ENCODE data around the gene NPPC. TPM values are rescaled to one million over a fixed set of nuclear protein-coding genes. Genes with fewer than 3 reads are reported as not detected.

Gene NPPC
- total RNA-seq, 1 experiment from 2014 or later, result 0.98 TPM

- no peaks in the 10 kb centered on the region for H3K27me3 Mint-ChIP-seq (ENCODE audit: low read depth)
- no peak for ATAC-seq
- DNase-seq (ENCODE audit: low spot score), result no peak
- no peak overlapping the region for H3K4me3 Mint-ChIP-seq
- no peak overlapping the region for H3K27ac Mint-ChIP-seq
- no peaks in the 10 kb centered on the region for H3K36me3 Mint-ChIP-seq
- peaks cover 8% of the 10 kb centered on the region for H3K4me1 Mint-ChIP-seq
- ChIA-PET CTCF (interaction anchor here (0.6 to 1.5 kb wide), 3 partner anchors 21 to 200 kb away, joined by 3 to 6 read pairs (median 4); no protein-coding TSS in a partner anchor), POLR2A (no interaction called here)
- H3K9me3 Mint-ChIP-seq, result no peaks in the 10 kb centered on the region
- TF ChIP-seq ETV6 (CRISPR knock-in tag; IDR thresholded peaks at IDR 0.05), result no peak
- no peak for TF ChIP-seq ZNF671 (CRISPR knock-in tag; IDR thresholded peaks at IDR 0.05)
- TF ChIP-seq, protein P1, sequence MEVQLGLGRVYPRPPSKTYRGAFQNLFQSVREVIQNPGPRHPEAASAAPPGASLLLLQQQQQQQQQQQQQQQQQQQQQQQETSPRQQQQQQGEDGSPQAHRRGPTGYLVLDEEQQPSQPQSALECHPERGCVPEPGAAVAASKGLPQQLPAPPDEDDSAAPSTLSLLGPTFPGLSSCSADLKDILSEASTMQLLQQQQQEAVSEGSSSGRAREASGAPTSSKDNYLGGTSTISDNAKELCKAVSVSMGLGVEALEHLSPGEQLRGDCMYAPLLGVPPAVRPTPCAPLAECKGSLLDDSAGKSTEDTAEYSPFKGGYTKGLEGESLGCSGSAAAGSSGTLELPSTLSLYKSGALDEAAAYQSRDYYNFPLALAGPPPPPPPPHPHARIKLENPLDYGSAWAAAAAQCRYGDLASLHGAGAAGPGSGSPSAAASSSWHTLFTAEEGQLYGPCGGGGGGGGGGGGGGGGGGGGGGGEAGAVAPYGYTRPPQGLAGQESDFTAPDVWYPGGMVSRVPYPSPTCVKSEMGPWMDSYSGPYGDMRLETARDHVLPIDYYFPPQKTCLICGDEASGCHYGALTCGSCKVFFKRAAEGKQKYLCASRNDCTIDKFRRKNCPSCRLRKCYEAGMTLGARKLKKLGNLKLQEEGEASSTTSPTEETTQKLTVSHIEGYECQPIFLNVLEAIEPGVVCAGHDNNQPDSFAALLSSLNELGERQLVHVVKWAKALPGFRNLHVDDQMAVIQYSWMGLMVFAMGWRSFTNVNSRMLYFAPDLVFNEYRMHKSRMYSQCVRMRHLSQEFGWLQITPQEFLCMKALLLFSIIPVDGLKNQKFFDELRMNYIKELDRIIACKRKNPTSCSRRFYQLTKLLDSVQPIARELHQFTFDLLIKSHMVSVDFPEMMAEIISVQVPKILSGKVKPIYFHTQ (CRISPR knock-in tag; IDR thresholded peaks at IDR 0.05), result no peak
- TF ChIP-seq, protein P2, sequence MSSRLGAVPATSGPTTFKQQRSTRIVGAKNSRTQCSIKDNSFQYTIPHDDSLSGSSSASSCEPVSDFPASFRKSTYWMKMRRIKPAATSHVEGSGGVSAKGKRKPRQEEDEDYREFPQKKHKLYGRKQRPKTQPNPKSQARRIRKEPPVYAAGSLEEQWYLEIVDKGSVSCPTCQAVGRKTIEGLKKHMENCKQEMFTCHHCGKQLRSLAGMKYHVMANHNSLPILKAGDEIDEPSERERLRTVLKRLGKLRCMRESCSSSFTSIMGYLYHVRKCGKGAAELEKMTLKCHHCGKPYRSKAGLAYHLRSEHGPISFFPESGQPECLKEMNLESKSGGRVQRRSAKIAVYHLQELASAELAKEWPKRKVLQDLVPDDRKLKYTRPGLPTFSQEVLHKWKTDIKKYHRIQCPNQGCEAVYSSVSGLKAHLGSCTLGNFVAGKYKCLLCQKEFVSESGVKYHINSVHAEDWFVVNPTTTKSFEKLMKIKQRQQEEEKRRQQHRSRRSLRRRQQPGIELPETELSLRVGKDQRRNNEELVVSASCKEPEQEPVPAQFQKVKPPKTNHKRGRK (CRISPR knock-in tag; IDR thresholded peaks at IDR 0.05; ENCODE audit: borderline replicate concordance), result no peak
- TF ChIP-seq ZNF281 (CRISPR knock-in tag; IDR thresholded peaks at IDR 0.05), result no peak
- TF ChIP-seq, protein P3, sequence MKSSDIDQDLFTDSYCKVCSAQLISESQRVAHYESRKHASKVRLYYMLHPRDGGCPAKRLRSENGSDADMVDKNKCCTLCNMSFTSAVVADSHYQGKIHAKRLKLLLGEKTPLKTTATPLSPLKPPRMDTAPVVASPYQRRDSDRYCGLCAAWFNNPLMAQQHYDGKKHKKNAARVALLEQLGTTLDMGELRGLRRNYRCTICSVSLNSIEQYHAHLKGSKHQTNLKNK (CRISPR knock-in tag; IDR thresholded peaks at IDR 0.05), result no peak
- TF ChIP-seq GTF2I (CRISPR knock-in tag; conservative IDR thresholded peaks at IDR 0.05), result no peak
- TF ChIP-seq PRRX2 (CRISPR knock-in tag; IDR thresholded peaks at IDR 0.05), result no peak
- TF ChIP-seq TCF7 (CRISPR knock-in tag; IDR thresholded peaks at IDR 0.05; ENCODE audit: low read depth), result no peak
- TF ChIP-seq ZNF232 (CRISPR knock-in tag; IDR thresholded peaks at IDR 0.05), result no peak
- TF ChIP-seq, protein P4, sequence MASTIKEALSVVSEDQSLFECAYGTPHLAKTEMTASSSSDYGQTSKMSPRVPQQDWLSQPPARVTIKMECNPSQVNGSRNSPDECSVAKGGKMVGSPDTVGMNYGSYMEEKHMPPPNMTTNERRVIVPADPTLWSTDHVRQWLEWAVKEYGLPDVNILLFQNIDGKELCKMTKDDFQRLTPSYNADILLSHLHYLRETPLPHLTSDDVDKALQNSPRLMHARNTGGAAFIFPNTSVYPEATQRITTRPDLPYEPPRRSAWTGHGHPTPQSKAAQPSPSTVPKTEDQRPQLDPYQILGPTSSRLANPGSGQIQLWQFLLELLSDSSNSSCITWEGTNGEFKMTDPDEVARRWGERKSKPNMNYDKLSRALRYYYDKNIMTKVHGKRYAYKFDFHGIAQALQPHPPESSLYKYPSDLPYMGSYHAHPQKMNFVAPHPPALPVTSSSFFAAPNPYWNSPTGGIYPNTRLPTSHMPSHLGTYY (CRISPR knock-in tag; IDR thresholded peaks at IDR 0.05), result no peak
- TF ChIP-seq RELA (CRISPR knock-in tag; IDR thresholded peaks at IDR 0.05; ENCODE audit: borderline replicate concordance), result no peak
Measured at GRCh38 chr2:231879216-231879615, 47.0 kb downstream of the NPPC start.

- H3K27me3 Mint-ChIP-seq (ENCODE audit: low read depth), result no peaks in the 10 kb centered on the region
- POLR2A ChIA-PET, result no interaction called here
- H3K36me3 Mint-ChIP-seq, result no peaks in the 10 kb centered on the region
- no peaks in the 10 kb centered on the region for H3K9me3 Mint-ChIP-seq
- CTCF ChIA-PET, result interaction anchor here (0.7 to 1.3 kb wide), 2 partner anchors 23 to 52 kb away, joined by 5 read pairs; no protein-coding TSS in a partner anchor
- H3K4me3 Mint-ChIP-seq, result no peak overlapping the region
- no peak for DNase-seq (ENCODE audit: low spot score)
- H3K4me1 Mint-ChIP-seq, result peaks cover 6% of the 10 kb centered on the region
- ATAC-seq, result no peak
- no peak overlapping the region for H3K27ac Mint-ChIP-seq
- TF ChIP-seq GABPB1 (CRISPR knock-in tag; IDR thresholded peaks at IDR 0.05) (no peak), ZNF232 (CRISPR knock-in tag; IDR thresholded peaks at IDR 0.05) (no peak), TP53 (CRISPR knock-in tag; IDR thresholded peaks at IDR 0.05) (no peak), IRF2 (CRISPR knock-in tag; IDR thresholded peaks at IDR 0.05; ENCODE audit: borderline replicate concordance, low read depth) (no peak), MYBL2 (CRISPR knock-in tag; IDR thresholded peaks at IDR 0.05) (no peak), ELF4 (CRISPR knock-in tag; IDR thresholded peaks at IDR 0.05; ENCODE audit: low read depth) (no peak), JAZF1 (CRISPR knock-in tag; IDR thresholded peaks at IDR 0.05) (no peak), OVOL2 (CRISPR knock-in tag; IDR thresholded peaks at IDR 0.05; ENCODE audit: borderline replicate concordance) (no peak), USF1 (CRISPR knock-in tag; IDR thresholded peaks at IDR 0.05) (no peak), SMAD4 (CRISPR knock-in tag; IDR thresholded peaks at IDR 0.05) (no peak), NR1H2 (CRISPR knock-in tag; IDR thresholded peaks at IDR 0.05) (no peak), CREM (CRISPR knock-in tag; IDR thresholded peaks at IDR 0.05) (no peak), KAT7 (CRISPR knock-in tag; IDR thresholded peaks at IDR 0.05; ENCODE audit: borderline replicate concordance) (no peak), ETV6 (CRISPR knock-in tag; IDR thresholded peaks at IDR 0.05) (no peak), RELA (CRISPR knock-in tag; IDR thresholded peaks at IDR 0.05; ENCODE audit: borderline replicate concordance) (no peak)
- TF ChIP-seq, protein P5, sequence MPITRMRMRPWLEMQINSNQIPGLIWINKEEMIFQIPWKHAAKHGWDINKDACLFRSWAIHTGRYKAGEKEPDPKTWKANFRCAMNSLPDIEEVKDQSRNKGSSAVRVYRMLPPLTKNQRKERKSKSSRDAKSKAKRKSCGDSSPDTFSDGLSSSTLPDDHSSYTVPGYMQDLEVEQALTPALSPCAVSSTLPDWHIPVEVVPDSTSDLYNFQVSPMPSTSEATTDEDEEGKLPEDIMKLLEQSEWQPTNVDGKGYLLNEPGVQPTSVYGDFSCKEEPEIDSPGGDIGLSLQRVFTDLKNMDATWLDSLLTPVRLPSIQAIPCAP (CRISPR knock-in tag; IDR thresholded peaks at IDR 0.05), result no peak
Measured at GRCh38 chr2:231877533-231878456, 48.4 kb downstream of the NPPC start.
